Tibial nerve (tissue), 4 donors: ENCODE measurements around the gene ST8SIA5.

Source experiments
- CTCF ChIP-seq, 5 experiments: fragments of 200-600 bp in 3 of 5; fragments of 450-650 bp in 2 of 5; sonication (generic) in 3 of 5; IDR thresholded peaks; one replicate each; pipeline ENCODE4 v1.5.1; 2016 to 2019; ENCODE audit warnings: antibody characterized with exemption in 5 of 5, mild to moderate bottlenecking in 3 of 5, moderate library complexity in 2 of 5
- EP300 ChIP-seq, 2 donors: sonication (generic); formaldehyde crosslinking; IDR thresholded peaks; one replicate each; pipeline ENCODE4 v1.6.1; 2017; ENCODE audit warnings: antibody characterized with exemption in 2 of 2, mild to moderate bottlenecking in 1 of 2

GRCh38 chr18:46715062-46715461 lies 41.8 kb downstream of the ST8SIA5 start:
- TF ChIP-seq CTCF (IDR thresholded peaks at IDR 0.05) = no peak
- no peak for TF ChIP-seq EP300 (IDR thresholded peaks at IDR 0.05)
